ENCODE results near the gene PHAF1. TPM values are rescaled to one million over a fixed set of nuclear protein-coding genes. Genes with fewer than 3 reads are reported as not detected.
"Not testable (repeated sequence)": the region's sequence is repeated elsewhere in the genome, so short reads cannot be mapped to it uniquely, and the experiment has no call there.

The PHAF1 gene
- total and polyA plus RNA-seq, 4 donors, result 15.5 to 32.2 (median 24.1) TPM

GRCh38 chr16:67114793-67115192 is 5.1 kb downstream of the PHAF1 start:
- Histone ChIP-seq H3K36me3 (ENCODE audit: control insufficient read depth, insufficient read depth, low read length) (peaks cover 5% of the 10 kb centered on the region), H3K9me3 (ENCODE audit: control insufficient read depth, insufficient read depth, low read length) (no peaks in the 10 kb centered on the region), H3K4me1 (ENCODE audit: control insufficient read depth, insufficient read depth, low read length) (peaks cover 9% of the 10 kb centered on the region), H3K4me3 (ENCODE audit: low read depth, low read length) (no peak overlapping the region), H3K27ac (ENCODE audit: low read depth, low read length) (no peak overlapping the region), H3K27me3 (ENCODE audit: control insufficient read depth, insufficient read depth, low read length) (no peaks in the 10 kb centered on the region)
- WGBS (ENCODE audit: insufficient coverage), result 82% methylated on average over 2 of the region's 2 CpGs
- DNase-seq (ENCODE audit: low read depth in 4 of 6, low spot score in 6 of 6), result no peak

GRCh38 chr16:67115639-67116038 is 5.9 kb downstream of the PHAF1 start:
- peaks cover 7% of the 10 kb centered on the region for H3K36me3 ChIP-seq (ENCODE audit: control insufficient read depth, insufficient read depth, low read length)
- no peaks in the 10 kb centered on the region for H3K27me3 ChIP-seq (ENCODE audit: control insufficient read depth, insufficient read depth, low read length)
- DNase-seq (ENCODE audit: low read depth in 4 of 6, low spot score in 6 of 6), result no peak
- WGBS (ENCODE audit: insufficient coverage), result 93% methylated on average over 3 of the region's 7 CpGs
- no peaks in the 10 kb centered on the region for H3K9me3 ChIP-seq (ENCODE audit: control insufficient read depth, insufficient read depth, low read length)
- H3K4me3 ChIP-seq (ENCODE audit: low read depth, low read length), result no peak overlapping the region
- H3K4me1 ChIP-seq (ENCODE audit: control insufficient read depth, insufficient read depth, low read length), result peaks cover 4% of the 10 kb centered on the region
- no peak overlapping the region for H3K27ac ChIP-seq (ENCODE audit: low read depth, low read length)

GRCh38 chr16:67116388-67117311 is 6.9 kb downstream of the PHAF1 start:
- WGBS (ENCODE audit: insufficient coverage), result 86% methylated on average over 10 of the region's 13 CpGs
- no peak overlapping the region for H3K4me3 ChIP-seq (ENCODE audit: low read depth, low read length)
- peaks cover 17% of the 10 kb centered on the region for H3K36me3 ChIP-seq (ENCODE audit: control insufficient read depth, insufficient read depth, low read length)
- no peak for DNase-seq (ENCODE audit: low read depth in 4 of 6, low spot score in 6 of 6)
- no peaks in the 10 kb centered on the region for H3K9me3 ChIP-seq (ENCODE audit: control insufficient read depth, insufficient read depth, low read length)
- no peaks in the 10 kb centered on the region for H3K27me3 ChIP-seq (ENCODE audit: control insufficient read depth, insufficient read depth, low read length)
- H3K27ac ChIP-seq (ENCODE audit: low read depth, low read length), result no peak overlapping the region
- H3K4me1 ChIP-seq (ENCODE audit: control insufficient read depth, insufficient read depth, low read length), result no peaks in the 10 kb centered on the region

GRCh38 chr16:67117716-67118115 is 8.0 kb downstream of the PHAF1 start:
- Histone ChIP-seq H3K27ac (ENCODE audit: low read depth, low read length) (no peak overlapping the region), H3K36me3 (ENCODE audit: control insufficient read depth, insufficient read depth, low read length) (peaks cover 27% of the 10 kb centered on the region), H3K9me3 (ENCODE audit: control insufficient read depth, insufficient read depth, low read length) (no peaks in the 10 kb centered on the region), H3K27me3 (ENCODE audit: control insufficient read depth, insufficient read depth, low read length) (no peaks in the 10 kb centered on the region), H3K4me1 (ENCODE audit: control insufficient read depth, insufficient read depth, low read length) (no peaks in the 10 kb centered on the region), H3K4me3 (ENCODE audit: low read depth, low read length) (no peak overlapping the region)
- DNase-seq (ENCODE audit: low read depth in 4 of 6, low spot score in 6 of 6), result no peak
- WGBS (ENCODE audit: insufficient coverage), result 94% methylated on average over 2 of the region's 9 CpGs

GRCh38 chr16:67120025-67120424 is 10.3 kb downstream of the PHAF1 start:
- 70% methylated on average over 3 of the region's 5 CpGs for WGBS (ENCODE audit: insufficient coverage)
- H3K9me3 ChIP-seq (ENCODE audit: control insufficient read depth, insufficient read depth, low read length), result no peaks in the 10 kb centered on the region
- no peak overlapping the region for H3K4me3 ChIP-seq (ENCODE audit: low read depth, low read length)
- peaks cover 40% of the 10 kb centered on the region for H3K36me3 ChIP-seq (ENCODE audit: control insufficient read depth, insufficient read depth, low read length)
- no peaks in the 10 kb centered on the region for H3K27me3 ChIP-seq (ENCODE audit: control insufficient read depth, insufficient read depth, low read length)
- no peaks in the 10 kb centered on the region for H3K4me1 ChIP-seq (ENCODE audit: control insufficient read depth, insufficient read depth, low read length)
- no peak for DNase-seq (ENCODE audit: low read depth in 4 of 6, low spot score in 6 of 6)
- H3K27ac ChIP-seq (ENCODE audit: low read depth, low read length), result no peak overlapping the region

- H3K4me1 ChIP-seq (ENCODE audit: control insufficient read depth, insufficient read depth, low read length); H3K27me3 ChIP-seq (ENCODE audit: control insufficient read depth, insufficient read depth, low read length); H3K27ac ChIP-seq (ENCODE audit: low read depth, low read length); DNase-seq (ENCODE audit: low read depth in 4 of 6, low spot score in 6 of 6); H3K4me3 ChIP-seq (ENCODE audit: low read depth, low read length); H3K9me3 ChIP-seq (ENCODE audit: control insufficient read depth, insufficient read depth, low read length): not testable (repeated sequence)
- WGBS (ENCODE audit: insufficient coverage), result no CpG with 5 or more reads among the region's 5 CpGs
- H3K36me3 ChIP-seq (ENCODE audit: control insufficient read depth, insufficient read depth, low read length), result peaks cover 47% of the 10 kb centered on the region
Observed at GRCh38 chr16:67122799-67123198, 13.1 kb downstream of the PHAF1 start.

- H3K4me1 ChIP-seq (ENCODE audit: control insufficient read depth, insufficient read depth, low read length), result peaks cover 4% of the 10 kb centered on the region
- H3K27ac ChIP-seq (ENCODE audit: low read depth, low read length), result no peak overlapping the region
- no peaks in the 10 kb centered on the region for H3K27me3 ChIP-seq (ENCODE audit: control insufficient read depth, insufficient read depth, low read length)
- no peaks in the 10 kb centered on the region for H3K9me3 ChIP-seq (ENCODE audit: control insufficient read depth, insufficient read depth, low read length)
- no peak overlapping the region for H3K4me3 ChIP-seq (ENCODE audit: low read depth, low read length)
- no peak for DNase-seq (ENCODE audit: low read depth in 4 of 6, low spot score in 6 of 6)
- H3K36me3 ChIP-seq (ENCODE audit: control insufficient read depth, insufficient read depth, low read length), result peaks cover 34% of the 10 kb centered on the region
Observed at GRCh38 chr16:67128417-67128816, 18.7 kb downstream of the PHAF1 start.

- WGBS (ENCODE audit: insufficient coverage), result 100% methylated on average over 3 of the region's 3 CpGs
- no peaks in the 10 kb centered on the region for H3K27me3 ChIP-seq (ENCODE audit: control insufficient read depth, insufficient read depth, low read length)
- peaks cover 35% of the 10 kb centered on the region for H3K36me3 ChIP-seq (ENCODE audit: control insufficient read depth, insufficient read depth, low read length)
- no peak for DNase-seq (ENCODE audit: low read depth in 4 of 6, low spot score in 6 of 6)
- no peaks in the 10 kb centered on the region for H3K9me3 ChIP-seq (ENCODE audit: control insufficient read depth, insufficient read depth, low read length)
- H3K4me1 ChIP-seq (ENCODE audit: control insufficient read depth, insufficient read depth, low read length), result peaks cover 4% of the 10 kb centered on the region
- no peak overlapping the region for H3K4me3 ChIP-seq (ENCODE audit: low read depth, low read length)
- no peak overlapping the region for H3K27ac ChIP-seq (ENCODE audit: low read depth, low read length)
Observed at GRCh38 chr16:67128887-67129286, 19.1 kb downstream of the PHAF1 start.

GRCh38 chr16:67129422-67129821 is 19.7 kb downstream of the PHAF1 start:
- WGBS (ENCODE audit: insufficient coverage), result 100% methylated on average over 1 of the region's 3 CpGs
- Histone ChIP-seq H3K36me3 (ENCODE audit: control insufficient read depth, insufficient read depth, low read length) (peaks cover 37% of the 10 kb centered on the region), H3K27ac (ENCODE audit: low read depth, low read length) (no peak overlapping the region), H3K4me3 (ENCODE audit: low read depth, low read length) (no peak overlapping the region), H3K9me3 (ENCODE audit: control insufficient read depth, insufficient read depth, low read length) (no peaks in the 10 kb centered on the region), H3K4me1 (ENCODE audit: control insufficient read depth, insufficient read depth, low read length) (peaks cover 4% of the 10 kb centered on the region), H3K27me3 (ENCODE audit: control insufficient read depth, insufficient read depth, low read length) (no peaks in the 10 kb centered on the region)
- DNase-seq (ENCODE audit: low read depth in 4 of 6, low spot score in 6 of 6), result no peak

- Histone ChIP-seq H3K27ac (ENCODE audit: low read depth, low read length) (no peak overlapping the region), H3K27me3 (ENCODE audit: control insufficient read depth, insufficient read depth, low read length) (no peaks in the 10 kb centered on the region), H3K4me3 (ENCODE audit: low read depth, low read length) (no peak overlapping the region), H3K4me1 (ENCODE audit: control insufficient read depth, insufficient read depth, low read length) (no peaks in the 10 kb centered on the region), H3K36me3 (ENCODE audit: control insufficient read depth, insufficient read depth, low read length) (peaks cover 77% of the 10 kb centered on the region), H3K9me3 (ENCODE audit: control insufficient read depth, insufficient read depth, low read length) (no peaks in the 10 kb centered on the region)
- WGBS (ENCODE audit: insufficient coverage), result 65% methylated on average over 2 of the region's 3 CpGs
- DNase-seq (ENCODE audit: low read depth in 4 of 6, low spot score in 6 of 6), result no peak
Observed at GRCh38 chr16:67137605-67138004, 27.9 kb downstream of the PHAF1 start.
